HCT116 (cell line): ENCODE results near the gene USPL1. TPM values are rescaled to one million over a fixed set of nuclear protein-coding genes. Genes with fewer than 3 reads are reported as not detected.

ENCODE experiments used
- ATAC-seq: fragments of 200-7000 bp; cut with Tn5 transposase; 2 replicates; pipeline ENCODE4 v1.9.1; 2020; ENCODE audit warnings: mild to moderate bottlenecking, moderate library complexity
- BruUV-seq: library from RNA; stranded (reverse); fragments of 400-500 nt; replicated peaks from 2 replicates; lab custom pipeline; 2021; lab: Mats Ljungman, UMichigan
- CTCF ChIA-PET: fragments of 300-600 bp; sonication (Branson Sonifier 250); formaldehyde crosslinking; loops from one replicate; lab custom pipeline; 2021; ENCODE audit warnings: antibody characterized with exemption; lab: Charles Lee
- POLR2A ChIA-PET: fragments of 300-600, 350-600 bp; sonication (Branson Sonifier 250); formaldehyde crosslinking; loops from one replicate; lab custom pipeline; 2021; ENCODE audit warnings: antibody characterized with exemption; lab: Charles Lee
- RAD21 ChIA-PET, 2 experiments: fragments of 300-600 bp; sonication (Branson Sonifier 250); formaldehyde crosslinking; loops; one replicate each; lab custom pipeline; 2023; ENCODE audit warnings: low total read pairs in 2 of 2; ENCODE audit not compliant: uncharacterized antibody in 2 of 2, unreplicated experiment in 2 of 2, low non-redundant PET in 1 of 2; lab: Charles Lee
- DNase-seq: peaks from one replicate; pipeline ENCODE4 v3.0.0-alpha.2; 2010; ENCODE audit warnings: low read depth, low spot score
- H2AFZ ChIP-seq: fragments of 200-600 bp; shearing (Covaris generic), sonication (generic); 2 replicates; pipeline ENCODE4 v1.6.1; 2017; ENCODE audit warnings: low read depth, mixed run types, mixed read lengths, antibody characterized with exemption, low read length; ENCODE audit not compliant: poor library complexity, severe bottlenecking
- H3K27ac ChIP-seq: 2 replicates; pipeline ENCODE4 v1.5.1; 2012; ENCODE audit warnings: low read depth, low read length
- H3K27me3 ChIP-seq: fragments of 200-600 bp; sonication (generic); 2 replicates; pipeline ENCODE4 v1.6.1; 2016; ENCODE audit warnings: mixed run types, low read length, mixed read lengths; ENCODE audit not compliant: insufficient read depth
- H3K36me3 ChIP-seq, 2 experiments: fragments of 200-500 bp in 1 of 2; fragments of 200-600 bp in 1 of 2; sonication (Bioruptor generic) in 1 of 2; sonication (generic) in 1 of 2; 2 replicates each; pipeline versions ENCODE4 v1.5.1 to v1.6.1; 2014 to 2016; ENCODE audit warnings: low read length in 2 of 2, inconsistent platforms in 1 of 2, mixed read lengths in 1 of 2, mixed run types in 1 of 2; ENCODE audit not compliant: insufficient read depth in 2 of 2, control insufficient read depth in 1 of 2
- H3K4me1 ChIP-seq, 2 experiments: fragments of 200-600 bp in 1 of 2; sonication (generic) in 1 of 2; 2 replicates each; pipeline versions ENCODE4 v1.5.1 to v1.6.1; 2012 to 2017; ENCODE audit warnings: low read length in 2 of 2, inconsistent platforms in 1 of 2, mild to moderate bottlenecking in 1 of 2, mixed read lengths in 1 of 2, mixed run types in 1 of 2, moderate library complexity in 1 of 2; ENCODE audit not compliant: insufficient read depth in 2 of 2, control insufficient read depth in 1 of 2
- H3K4me2 ChIP-seq: fragments of 200-600 bp; sonication (generic); 2 replicates; pipeline ENCODE4 v1.6.1; 2017; ENCODE audit warnings: mixed run types, low read length, mixed read lengths
- H3K4me3 ChIP-seq, 2 experiments: fragments of 200-600 bp in 1 of 2; sonication (generic) in 1 of 2; replicated peaks in 1 of 2; 2 replicates each; pipeline ENCODE4 v1.5.1; 2011 to 2016; ENCODE audit warnings: low read length in 2 of 2, control low read depth in 1 of 2, low read depth in 1 of 2, mild to moderate bottlenecking in 1 of 2, mixed read lengths in 1 of 2, mixed run types in 1 of 2
- H3K79me2 ChIP-seq: fragments of 200-600 bp; sonication (generic); 2 replicates; pipeline ENCODE4 v1.6.1; 2017; ENCODE audit warnings: mild to moderate bottlenecking, mixed run types, low read length, moderate library complexity, mixed read lengths; ENCODE audit not compliant: insufficient read depth
- H3K9ac ChIP-seq: fragments of 200-600 bp; sonication (generic); 2 replicates; pipeline ENCODE4 v1.6.1; 2016; ENCODE audit warnings: low read length, mixed read lengths
- H3K9me2 ChIP-seq: fragments of 200-600 bp; sonication (generic), shearing (Covaris generic); 2 replicates; pipeline ENCODE4 v1.6.1; 2017; ENCODE audit warnings: mixed run types, mild to moderate bottlenecking, moderate library complexity; ENCODE audit not compliant: insufficient read depth
- H3K9me3 ChIP-seq, 2 experiments: fragments of 200-500 bp in 1 of 2; fragments of 200-600 bp in 1 of 2; sonication (Bioruptor generic) in 1 of 2; sonication (generic) in 1 of 2; 2 replicates each; pipeline ENCODE4 v1.6.1; 2014 to 2017; ENCODE audit warnings: low read length in 2 of 2, mixed read lengths in 2 of 2, inconsistent platforms in 1 of 2, low read depth in 1 of 2, mild to moderate bottlenecking in 1 of 2, mixed run types in 1 of 2, moderate library complexity in 1 of 2; ENCODE audit not compliant: control insufficient read depth in 1 of 2, insufficient read depth in 1 of 2
- H4K20me1 ChIP-seq: fragments of 200-600 bp; sonication (generic), shearing (Covaris generic); 2 replicates; pipeline ENCODE4 v1.6.1; 2017; ENCODE audit warnings: mixed run types, mild to moderate bottlenecking, moderate library complexity; ENCODE audit not compliant: insufficient read depth
- CEBPB ChIP-seq: IDR thresholded peaks from 2 replicates; pipeline ENCODE4 v1.6.1; 2012; ENCODE audit warnings: low read depth
- EZH2phosphoT487 ChIP-seq: fragments of 200-600 bp; IDR thresholded peaks from 2 replicates; pipeline ENCODE4 v1.6.1; 2018; ENCODE audit warnings: antibody characterized with exemption, borderline replicate concordance
- JUND ChIP-seq: IDR thresholded peaks from 2 replicates; pipeline ENCODE4 v1.6.1; 2012
- SP1 ChIP-seq: IDR thresholded peaks from 2 replicates; pipeline ENCODE4 v1.6.1; 2012; ENCODE audit warnings: low read depth
- TCF7L2 ChIP-seq: IDR thresholded peaks from 2 replicates; pipeline ENCODE4 v1.7.0; 2011; ENCODE audit warnings: borderline replicate concordance, inconsistent platforms; ENCODE audit not compliant: insufficient read depth, insufficient read length; ENCODE audit errors: extremely low read depth
- YY1 ChIP-seq: IDR thresholded peaks from 2 replicates; pipeline ENCODE4 v1.6.1; 2011; ENCODE audit warnings: low read length, low read depth, moderate library complexity, mild to moderate bottlenecking; ENCODE audit not compliant: insufficient replicate concordance; ENCODE audit errors: extremely low read depth
- intact Hi-C: fragments of 100-400 bp; cut with micrococcal nuclease; formaldehyde crosslinking; loops from 2 replicates; pipeline ENCODE4 v1.10.0; 2022
- total RNA-seq: library from RNA; stranded (reverse); gene quantifications from one replicate; pipeline ENCODE4 v1.2.1, GENCODE V29; 2021; ENCODE audit not compliant: unreplicated experiment
- TF ChIP-seq, protein P1 (sequence below): IDR thresholded peaks from 2 replicates; pipeline ENCODE4 v1.6.1; 2012; ENCODE audit warnings: low read depth
- TF ChIP-seq, protein P2 (sequence below): IDR thresholded peaks from 2 replicates; pipeline ENCODE4 v1.6.1; 2011; ENCODE audit warnings: mild to moderate bottlenecking, low read length, moderate library complexity; ENCODE audit not compliant: insufficient replicate concordance; ENCODE audit errors: extremely low read depth
- TF ChIP-seq, protein P3 (sequence below): IDR thresholded peaks from 2 replicates; pipeline ENCODE4 v1.6.1; 2012

USPL1 gene
- total RNA-seq, 1 experiment from 2014 or later, result 19.7 TPM

DNA sequence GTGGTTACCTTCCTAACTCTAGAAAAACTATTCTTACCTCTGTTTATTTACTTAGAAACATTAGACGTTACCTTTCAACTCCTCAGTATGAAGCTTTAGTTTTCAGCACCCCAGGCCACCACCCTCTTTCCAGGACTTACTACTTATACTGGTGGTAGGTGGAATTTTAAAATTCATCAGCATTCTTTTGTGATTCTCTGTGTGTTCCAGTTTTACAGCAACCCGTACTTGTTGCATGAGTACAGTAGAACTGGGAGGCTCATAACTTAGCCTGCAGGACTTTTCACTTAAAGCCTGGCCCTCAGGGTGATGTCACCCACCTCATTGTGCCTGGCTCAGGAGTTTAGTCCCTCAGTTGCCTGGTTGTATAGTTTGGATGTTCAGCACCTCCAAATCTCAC lies 68.3 kb downstream of the USPL1 start:
- ATAC-seq (no peak), DNase-seq (no peak)
- RAD21 ChIA-PET, result no interaction called here
- Histone ChIP-seq H3K79me2 (no peaks in the 10 kb centered on the region), H3K36me3 (no peaks in the 10 kb centered on the region), H3K4me2 (no peak overlapping the region), H2AFZ (no peak overlapping the region), H3K27me3 (no peaks in the 10 kb centered on the region), H3K9me3 (no peaks in the 10 kb centered on the region), H3K4me3 (no peak overlapping the region), H4K20me1 (no peaks in the 10 kb centered on the region), H3K9me2 (no peaks in the 10 kb centered on the region), H3K9ac (no peak overlapping the region)
- POLR2A ChIA-PET, result no interaction called here
- BruUV-seq, result no TSS peak
- CTCF ChIA-PET, result no interaction called here
- intact Hi-C loops, result no loop called here
- TF ChIP-seq JUND (no peak), SP1 (no peak), YY1 (no peak), TCF7L2 (no peak), CEBPB (no peak), EZH2phosphoT487 (no peak)
- TF ChIP-seq, protein P1, sequence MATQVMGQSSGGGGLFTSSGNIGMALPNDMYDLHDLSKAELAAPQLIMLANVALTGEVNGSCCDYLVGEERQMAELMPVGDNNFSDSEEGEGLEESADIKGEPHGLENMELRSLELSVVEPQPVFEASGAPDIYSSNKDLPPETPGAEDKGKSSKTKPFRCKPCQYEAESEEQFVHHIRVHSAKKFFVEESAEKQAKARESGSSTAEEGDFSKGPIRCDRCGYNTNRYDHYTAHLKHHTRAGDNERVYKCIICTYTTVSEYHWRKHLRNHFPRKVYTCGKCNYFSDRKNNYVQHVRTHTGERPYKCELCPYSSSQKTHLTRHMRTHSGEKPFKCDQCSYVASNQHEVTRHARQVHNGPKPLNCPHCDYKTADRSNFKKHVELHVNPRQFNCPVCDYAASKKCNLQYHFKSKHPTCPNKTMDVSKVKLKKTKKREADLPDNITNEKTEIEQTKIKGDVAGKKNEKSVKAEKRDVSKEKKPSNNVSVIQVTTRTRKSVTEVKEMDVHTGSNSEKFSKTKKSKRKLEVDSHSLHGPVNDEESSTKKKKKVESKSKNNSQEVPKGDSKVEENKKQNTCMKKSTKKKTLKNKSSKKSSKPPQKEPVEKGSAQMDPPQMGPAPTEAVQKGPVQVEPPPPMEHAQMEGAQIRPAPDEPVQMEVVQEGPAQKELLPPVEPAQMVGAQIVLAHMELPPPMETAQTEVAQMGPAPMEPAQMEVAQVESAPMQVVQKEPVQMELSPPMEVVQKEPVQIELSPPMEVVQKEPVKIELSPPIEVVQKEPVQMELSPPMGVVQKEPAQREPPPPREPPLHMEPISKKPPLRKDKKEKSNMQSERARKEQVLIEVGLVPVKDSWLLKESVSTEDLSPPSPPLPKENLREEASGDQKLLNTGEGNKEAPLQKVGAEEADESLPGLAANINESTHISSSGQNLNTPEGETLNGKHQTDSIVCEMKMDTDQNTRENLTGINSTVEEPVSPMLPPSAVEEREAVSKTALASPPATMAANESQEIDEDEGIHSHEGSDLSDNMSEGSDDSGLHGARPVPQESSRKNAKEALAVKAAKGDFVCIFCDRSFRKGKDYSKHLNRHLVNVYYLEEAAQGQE, result no peak
- TF ChIP-seq, protein P2, sequence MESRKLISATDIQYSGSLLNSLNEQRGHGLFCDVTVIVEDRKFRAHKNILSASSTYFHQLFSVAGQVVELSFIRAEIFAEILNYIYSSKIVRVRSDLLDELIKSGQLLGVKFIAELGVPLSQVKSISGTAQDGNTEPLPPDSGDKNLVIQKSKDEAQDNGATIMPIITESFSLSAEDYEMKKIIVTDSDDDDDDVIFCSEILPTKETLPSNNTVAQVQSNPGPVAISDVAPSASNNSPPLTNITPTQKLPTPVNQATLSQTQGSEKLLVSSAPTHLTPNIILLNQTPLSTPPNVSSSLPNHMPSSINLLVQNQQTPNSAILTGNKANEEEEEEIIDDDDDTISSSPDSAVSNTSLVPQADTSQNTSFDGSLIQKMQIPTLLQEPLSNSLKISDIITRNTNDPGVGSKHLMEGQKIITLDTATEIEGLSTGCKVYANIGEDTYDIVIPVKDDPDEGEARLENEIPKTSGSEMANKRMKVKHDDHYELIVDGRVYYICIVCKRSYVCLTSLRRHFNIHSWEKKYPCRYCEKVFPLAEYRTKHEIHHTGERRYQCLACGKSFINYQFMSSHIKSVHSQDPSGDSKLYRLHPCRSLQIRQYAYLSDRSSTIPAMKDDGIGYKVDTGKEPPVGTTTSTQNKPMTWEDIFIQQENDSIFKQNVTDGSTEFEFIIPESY, result no peak
- TF ChIP-seq, protein P3, sequence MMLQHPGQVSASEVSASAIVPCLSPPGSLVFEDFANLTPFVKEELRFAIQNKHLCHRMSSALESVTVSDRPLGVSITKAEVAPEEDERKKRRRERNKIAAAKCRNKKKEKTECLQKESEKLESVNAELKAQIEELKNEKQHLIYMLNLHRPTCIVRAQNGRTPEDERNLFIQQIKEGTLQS, result no peak
- TF ChIP-seq, all 23 proteins: peak for 0
- Histone ChIP-seq H3K4me1 (peaks cover 0 to 12% of the 10 kb centered on the region in 2 experiments; a peak in 1 of 4 replicates), H3K27ac (no peak overlapping the region)
